K562 (cell line): ENCODE measurements around the gene PI4KA. TPM values are rescaled to one million over a fixed set of nuclear protein-coding genes. Genes with fewer than 3 reads are reported as not detected.

Experiments used
- ARID1B ChIP-seq: fragments of 450-650 bp; IDR thresholded peaks from 2 replicates; pipeline ENCODE4 v1.6.1; 2016; ENCODE audit warnings: antibody characterized with exemption, mild to moderate bottlenecking, inconsistent platforms
- BMI1 ChIP-seq: fragments of 150-350 bp; IDR thresholded peaks from 2 replicates; pipeline ENCODE4 v1.6.1; 2014; ENCODE audit warnings: low read length
- CBX8 ChIP-seq: fragments of 200-600 bp; sonication (generic); IDR thresholded peaks from 2 replicates; pipeline ENCODE4 v1.6.1; 2012; ENCODE audit warnings: borderline replicate concordance, mixed run types, low read depth, mild to moderate bottlenecking, moderate library complexity, mixed read lengths, low read length, control low read depth, inconsistent platforms; ENCODE audit not compliant: poor library complexity, severe bottlenecking; ENCODE audit errors: extremely low read depth
- ELF2 ChIP-seq: fragments of 250-450 bp; sonication (Bioruptor Pico); IDR thresholded peaks from 2 replicates; pipeline ENCODE4 v1.5.0; 2021; ENCODE audit warnings: mild to moderate bottlenecking
- KLF16 ChIP-seq: IDR thresholded peaks from 2 replicates; pipeline ENCODE4 v1.6.1; 2016; ENCODE audit warnings: antibody characterized with exemption
- PPARD ChIP-seq: fragments of 250-450 bp; sonication (Bioruptor Pico); IDR thresholded peaks from 2 replicates; pipeline ENCODE4 v1.8.0; 2022; ENCODE audit warnings: inconsistent platforms, mild to moderate bottlenecking, moderate library complexity
- SRSF1 ChIP-seq: fragments of 200-400 bp; formaldehyde crosslinking; IDR thresholded peaks from 2 replicates; pipeline ENCODE4 v1.6.1; 2017; ENCODE audit warnings: mild to moderate bottlenecking, low read depth, low read length, moderate library complexity
- TAF15 ChIP-seq: fragments of 200-400 bp; formaldehyde crosslinking; IDR thresholded peaks from 2 replicates; pipeline ENCODE4 v1.6.1; 2017; ENCODE audit warnings: mild to moderate bottlenecking, low read depth, low read length, moderate library complexity
- U2AF1 ChIP-seq: fragments of 200-400 bp; formaldehyde crosslinking; optimal IDR thresholded peaks from 2 replicates; pipeline ENCODE3; 2017; ENCODE audit warnings: mild to moderate bottlenecking, low read depth, low read length, moderate library complexity
- ZKSCAN3 ChIP-seq: fragments of 250-450 bp; sonication (Bioruptor Pico); IDR thresholded peaks from 2 replicates; pipeline ENCODE4 v1.4.0; 2020
- ZNF316 ChIP-seq: fragments of 450-650 bp; IDR thresholded peaks from 2 replicates; pipeline ENCODE4 v1.6.1; 2016
- ZNF551 ChIP-seq: fragments of 250-450 bp; sonication (Bioruptor Pico); IDR thresholded peaks from 2 replicates; pipeline ENCODE4 v1.5.0; 2021; ENCODE audit warnings: mild to moderate bottlenecking, moderate library complexity
- ZNF780A ChIP-seq: fragments of 250-450 bp; sonication (Bioruptor Pico); IDR thresholded peaks from 2 replicates; pipeline ENCODE4 v1.5.0; 2021; ENCODE audit warnings: mild to moderate bottlenecking
- polyA plus RNA-seq, 8 experiments: library from polyadenylated mRNA; depleted of rRNA in 4 of 8; stranded (reverse) in 5 of 8; unstranded in 3 of 8; fragments of >200 nt; fragmentation: Nextera tagmentation in 2 of 8; fragmentation: Illumina TruSeq in 1 of 8; extraction: Ambion mirVana in 2 of 8; extraction: Trizol in 1 of 8; gene quantifications; 2 replicates each; pipeline versions ENCODE4 v1.2.1 to v1.2.3, GENCODE V29; 2011 to 2014; ENCODE audit warnings: inconsistent platforms in 1 of 8, missing spikeins in 1 of 8
- total RNA-seq, 7 experiments: library from RNA; depleted of rRNA in 6 of 7; stranded (reverse); fragments of >200 nt in 6 of 7; fragmentation: Illumina TruSeq in 2 of 7; extraction: Trizol in 2 of 7; gene quantifications; 2 replicates each; pipeline versions ENCODE4 v1.2.1 to v1.2.3, GENCODE V29; 2011 to 2021; ENCODE audit warnings: low replicate concordance in 1 of 7
- TF ChIP-seq, protein P1 (sequence below), 2 experiments: fragments of 450-650 bp; IDR thresholded peaks; 2 replicates each; pipeline ENCODE4 v1.6.1; 2016; ENCODE audit warnings: mild to moderate bottlenecking in 2 of 2, borderline replicate concordance in 1 of 2, low read depth in 1 of 2, moderate library complexity in 1 of 2
- TF ChIP-seq, protein P2 (sequence below): fragments of 450-650 bp; IDR thresholded peaks from 2 replicates; pipeline ENCODE4 v1.6.1; 2016; ENCODE audit warnings: mild to moderate bottlenecking
- TF ChIP-seq, protein P3 (sequence below): fragments of 200-800 bp; sonication (Bioruptor generic); IDR thresholded peaks from 2 replicates; pipeline ENCODE4 v1.6.1; 2017; ENCODE audit warnings: missing genetic modification characterization, missing compliant biosample characterization

Gene PI4KA
- total and polyA plus RNA-seq, 9 of the 15 experiments (the other 6 are each of a cell fraction or from before 2014, with no cell fraction given), result 7.3 to 187 (median 84.7) TPM

DNA sequence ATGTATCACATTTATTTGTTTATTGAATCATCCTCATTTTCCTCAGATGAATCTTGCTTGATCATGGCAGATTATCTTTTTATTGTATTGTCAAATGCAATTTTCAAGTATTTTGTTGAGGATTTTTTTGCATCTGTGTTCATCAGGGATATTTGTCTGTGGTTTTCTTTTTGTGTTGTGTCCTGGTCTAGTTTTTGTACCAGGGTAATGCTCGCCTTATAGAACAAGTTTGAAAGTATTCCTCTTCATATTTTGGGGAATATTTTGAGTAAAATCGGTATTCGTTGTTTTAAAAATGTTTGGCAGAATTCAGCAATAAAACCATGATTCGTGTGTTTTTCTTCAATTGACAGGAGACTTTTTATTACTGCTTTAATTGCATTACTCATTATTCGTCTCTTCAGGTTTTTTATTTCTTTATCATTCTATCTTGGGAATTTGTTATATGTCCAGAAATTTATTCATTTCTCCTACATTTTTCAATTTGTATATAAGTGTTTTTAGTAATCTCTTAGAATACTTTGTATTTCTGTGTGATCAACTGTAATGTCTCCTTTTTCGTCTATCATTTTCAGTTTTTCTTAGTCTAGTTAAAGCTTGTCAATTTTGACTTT lies 198.1 kb downstream of the PI4KA start (continued):
- TF ChIP-seq, protein P1, sequence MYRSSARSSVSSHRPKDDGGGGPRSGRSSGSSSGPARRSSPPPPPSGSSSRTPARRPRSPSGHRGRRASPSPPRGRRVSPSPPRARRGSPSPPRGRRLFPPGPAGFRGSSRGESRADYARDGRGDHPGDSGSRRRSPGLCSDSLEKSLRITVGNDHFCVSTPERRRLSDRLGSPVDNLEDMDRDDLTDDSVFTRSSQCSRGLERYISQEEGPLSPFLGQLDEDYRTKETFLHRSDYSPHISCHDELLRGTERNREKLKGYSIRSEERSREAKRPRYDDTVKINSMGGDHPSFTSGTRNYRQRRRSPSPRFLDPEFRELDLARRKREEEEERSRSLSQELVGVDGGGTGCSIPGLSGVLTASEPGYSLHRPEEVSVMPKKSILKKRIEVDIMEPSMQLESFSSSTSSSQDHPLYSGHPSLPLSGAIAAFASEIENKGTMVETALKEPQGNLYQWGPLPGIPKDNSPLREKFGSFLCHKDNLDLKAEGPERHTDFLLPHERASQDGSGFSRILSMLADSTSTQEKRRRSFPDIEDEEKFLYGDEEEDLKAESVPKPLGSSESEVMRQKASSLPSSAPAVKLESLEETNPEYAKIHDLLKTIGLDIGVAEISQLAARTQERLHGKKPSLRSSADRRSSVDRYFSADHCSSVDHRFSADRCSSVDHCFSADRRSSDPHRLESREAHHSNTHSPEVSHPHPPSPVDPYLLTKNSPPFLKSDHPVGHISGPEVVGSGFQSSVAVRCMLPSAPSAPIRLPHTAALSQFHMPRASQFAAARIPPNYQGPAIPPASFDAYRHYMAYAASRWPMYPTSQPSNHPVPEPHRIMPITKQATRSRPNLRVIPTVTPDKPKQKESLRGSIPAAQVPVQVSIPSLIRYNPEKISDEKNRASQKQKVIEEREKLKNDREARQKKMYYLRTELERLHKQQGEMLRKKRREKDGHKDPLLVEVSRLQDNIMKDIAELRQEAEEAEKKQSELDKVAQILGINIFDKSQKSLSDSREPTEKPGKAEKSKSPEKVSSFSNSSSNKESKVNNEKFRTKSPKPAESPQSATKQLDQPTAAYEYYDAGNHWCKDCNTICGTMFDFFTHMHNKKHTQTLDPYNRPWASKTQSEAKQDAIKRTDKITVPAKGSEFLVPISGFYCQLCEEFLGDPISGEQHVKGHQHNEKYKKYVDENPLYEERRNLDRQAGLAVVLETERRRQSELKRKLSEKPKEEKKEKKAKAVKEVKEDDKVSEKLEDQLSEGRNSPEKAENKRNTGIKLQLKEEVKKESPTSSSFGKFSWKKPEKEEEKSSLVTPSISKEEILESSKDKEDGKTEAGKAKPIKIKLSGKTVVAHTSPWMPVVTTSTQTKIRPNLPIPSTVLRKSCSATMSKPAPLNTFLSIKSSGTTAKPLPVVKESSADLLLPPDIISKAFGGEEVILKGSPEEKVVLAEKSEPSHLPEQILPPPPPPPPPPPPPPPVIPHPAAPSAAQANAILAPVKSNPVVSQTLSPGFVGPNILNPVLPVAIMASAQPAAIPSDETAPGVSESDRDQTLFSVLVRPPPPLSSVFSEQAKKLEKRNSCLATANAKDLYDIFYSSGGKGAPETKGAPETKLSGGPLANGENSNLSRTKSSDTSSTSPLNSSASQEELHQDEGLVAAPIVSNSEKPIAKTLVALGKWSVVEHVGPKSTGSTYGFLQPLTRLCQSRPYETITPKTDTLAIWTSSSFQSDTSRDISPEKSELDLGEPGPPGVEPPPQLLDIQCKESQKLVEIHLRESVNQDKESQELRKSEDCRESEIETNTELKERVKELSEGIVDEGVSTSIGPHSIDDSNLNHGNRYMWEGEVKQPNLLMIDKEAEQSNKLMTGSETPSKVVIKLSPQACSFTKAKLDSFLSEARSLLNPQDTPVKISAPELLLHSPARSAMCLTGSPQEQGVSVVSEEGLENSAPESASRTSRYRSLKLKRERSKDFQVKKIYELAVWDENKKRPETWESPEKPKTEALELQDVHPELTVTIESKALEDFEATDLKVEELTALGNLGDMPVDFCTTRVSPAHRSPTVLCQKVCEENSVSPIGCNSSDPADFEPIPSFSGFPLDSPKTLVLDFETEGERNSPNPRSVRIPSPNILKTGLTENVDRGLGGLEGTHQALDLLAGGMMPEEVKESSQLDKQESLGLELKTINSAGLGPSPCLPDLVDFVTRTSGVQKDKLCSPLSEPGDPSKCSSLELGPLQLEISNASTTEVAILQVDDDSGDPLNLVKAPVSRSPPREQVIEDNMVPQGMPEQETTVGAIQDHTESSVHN (IDR thresholded peaks at IDR 0.05; ENCODE audit: borderline replicate concordance in 1 of 2, low read depth in 1 of 2), result peak in 1 of 2 experiments; percentile 75; a peak in 1 of 4 replicates
- TF ChIP-seq KLF16 (no peak), ZNF551 (peak; percentile 16; the same call in 1 of the 2 replicates), ZNF316 (0 out of 2 replicates have a peak, but pooled peaks have one; percentile 40), PPARD (CRISPR knock-in tag) (no peak), BMI1 (peak; percentile 64; the same call in 1 of the 2 replicates), ARID1B (no peak), ZKSCAN3 (CRISPR knock-in tag) (no peak), ZNF780A (CRISPR knock-in tag) (0 out of 2 replicates have a peak, but pooled peaks have one; percentile 4), CBX8 (peak; percentile 73), TAF15 (no peak), U2AF1 (peak; percentile 13), ELF2 (no peak), SRSF1 (no peak)
- TF ChIP-seq, protein P2, sequence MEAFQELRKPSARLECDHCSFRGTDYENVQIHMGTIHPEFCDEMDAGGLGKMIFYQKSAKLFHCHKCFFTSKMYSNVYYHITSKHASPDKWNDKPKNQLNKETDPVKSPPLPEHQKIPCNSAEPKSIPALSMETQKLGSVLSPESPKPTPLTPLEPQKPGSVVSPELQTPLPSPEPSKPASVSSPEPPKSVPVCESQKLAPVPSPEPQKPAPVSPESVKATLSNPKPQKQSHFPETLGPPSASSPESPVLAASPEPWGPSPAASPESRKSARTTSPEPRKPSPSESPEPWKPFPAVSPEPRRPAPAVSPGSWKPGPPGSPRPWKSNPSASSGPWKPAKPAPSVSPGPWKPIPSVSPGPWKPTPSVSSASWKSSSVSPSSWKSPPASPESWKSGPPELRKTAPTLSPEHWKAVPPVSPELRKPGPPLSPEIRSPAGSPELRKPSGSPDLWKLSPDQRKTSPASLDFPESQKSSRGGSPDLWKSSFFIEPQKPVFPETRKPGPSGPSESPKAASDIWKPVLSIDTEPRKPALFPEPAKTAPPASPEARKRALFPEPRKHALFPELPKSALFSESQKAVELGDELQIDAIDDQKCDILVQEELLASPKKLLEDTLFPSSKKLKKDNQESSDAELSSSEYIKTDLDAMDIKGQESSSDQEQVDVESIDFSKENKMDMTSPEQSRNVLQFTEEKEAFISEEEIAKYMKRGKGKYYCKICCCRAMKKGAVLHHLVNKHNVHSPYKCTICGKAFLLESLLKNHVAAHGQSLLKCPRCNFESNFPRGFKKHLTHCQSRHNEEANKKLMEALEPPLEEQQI, result peak; percentile 13; the same call in 1 of the 2 replicates
- TF ChIP-seq, protein P3, sequence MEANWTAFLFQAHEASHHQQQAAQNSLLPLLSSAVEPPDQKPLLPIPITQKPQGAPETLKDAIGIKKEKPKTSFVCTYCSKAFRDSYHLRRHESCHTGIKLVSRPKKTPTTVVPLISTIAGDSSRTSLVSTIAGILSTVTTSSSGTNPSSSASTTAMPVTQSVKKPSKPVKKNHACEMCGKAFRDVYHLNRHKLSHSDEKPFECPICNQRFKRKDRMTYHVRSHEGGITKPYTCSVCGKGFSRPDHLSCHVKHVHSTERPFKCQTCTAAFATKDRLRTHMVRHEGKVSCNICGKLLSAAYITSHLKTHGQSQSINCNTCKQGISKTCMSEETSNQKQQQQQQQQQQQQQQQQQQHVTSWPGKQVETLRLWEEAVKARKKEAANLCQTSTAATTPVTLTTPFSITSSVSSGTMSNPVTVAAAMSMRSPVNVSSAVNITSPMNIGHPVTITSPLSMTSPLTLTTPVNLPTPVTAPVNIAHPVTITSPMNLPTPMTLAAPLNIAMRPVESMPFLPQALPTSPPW (CRISPR knock-in tag), result no peak
